Upper lobe of right lung (tissue), 1 donor: Measurements from ENCODE around the gene RALA. TPM values are rescaled to one million over a fixed set of nuclear protein-coding genes. Genes with fewer than 3 reads are reported as not detected.

Experiments used
- ATAC-seq: fragments of 200-7000 bp; cut with Tn5 transposase; one replicate; pipeline ENCODE4 v1.9.1; 2020; ENCODE audit warnings: mild to moderate bottlenecking, moderate library complexity
- DNase-seq: peaks from one replicate; pipeline ENCODE4 v3.0.0-alpha.2; 2020
- H3K27ac ChIP-seq: fragments of 200-600 bp; one replicate; pipeline ENCODE4 v1.8.0; 2022
- H3K27me3 ChIP-seq: fragments of 200-600 bp; one replicate; pipeline ENCODE4 v1.8.0; 2022; ENCODE audit warnings: mild to moderate bottlenecking
- H3K36me3 ChIP-seq: fragments of 200-600 bp; one replicate; pipeline ENCODE4 v1.8.0; 2022
- H3K4me1 ChIP-seq: fragments of 200-600 bp; one replicate; pipeline ENCODE4 v1.8.0; 2022
- H3K4me3 ChIP-seq: fragments of 200-600 bp; one replicate; pipeline ENCODE4 v1.8.0; 2022; ENCODE audit warnings: mild to moderate bottlenecking
- H3K9me3 ChIP-seq: fragments of 200-600 bp; one replicate; pipeline ENCODE4 v1.8.0; 2022
- intact Hi-C: fragments of 100-400 bp; cut with DNase I; formaldehyde crosslinking; loops from one replicate; pipeline ENCODE4 v1.11.0; 2022
- total RNA-seq: library from RNA; stranded (reverse); fragmentation: NEBNext Ultra II Directional; extraction: Animal tissue kit (Norgen Biotek cat#: 25700); gene quantifications from one replicate; pipeline ENCODE4 v1.2.1, GENCODE V29; 2021
- TF ChIP-seq, protein P1 (sequence below): fragments of 200-600 bp; IDR thresholded peaks from one replicate; pipeline ENCODE4 v1.8.0; 2022; ENCODE audit warnings: antibody characterized with exemption
- donor health status: DM: no; HTN: yes; CAD: no; lungs with severe emphysema.

Gene RALA
- total RNA-seq, 1 donor from 2014 or later: 53.4 TPM

DNA sequence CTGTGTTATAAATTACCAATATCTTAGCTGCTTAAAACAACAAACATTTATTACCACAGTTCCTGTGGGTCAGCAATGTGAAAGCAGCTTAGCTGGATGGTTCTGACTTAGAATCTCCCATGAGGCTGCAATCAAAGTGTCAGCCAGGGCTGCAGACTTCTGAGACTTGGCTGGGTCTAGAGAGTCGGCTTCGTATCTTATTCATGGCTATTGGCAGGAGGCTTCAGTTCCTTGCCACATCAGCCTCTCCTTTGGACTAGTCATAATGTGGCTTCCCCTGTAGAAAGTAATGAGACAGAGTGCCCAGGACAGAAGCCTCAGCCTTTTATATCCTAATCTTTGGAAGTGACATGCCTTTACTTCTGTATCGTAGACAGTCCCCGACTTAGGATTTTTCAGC, 27.3 kb downstream of the RALA start:
- intact Hi-C loops: no loop called here
- no peak overlapping the region for H3K27ac ChIP-seq
- TF ChIP-seq, protein P1, sequence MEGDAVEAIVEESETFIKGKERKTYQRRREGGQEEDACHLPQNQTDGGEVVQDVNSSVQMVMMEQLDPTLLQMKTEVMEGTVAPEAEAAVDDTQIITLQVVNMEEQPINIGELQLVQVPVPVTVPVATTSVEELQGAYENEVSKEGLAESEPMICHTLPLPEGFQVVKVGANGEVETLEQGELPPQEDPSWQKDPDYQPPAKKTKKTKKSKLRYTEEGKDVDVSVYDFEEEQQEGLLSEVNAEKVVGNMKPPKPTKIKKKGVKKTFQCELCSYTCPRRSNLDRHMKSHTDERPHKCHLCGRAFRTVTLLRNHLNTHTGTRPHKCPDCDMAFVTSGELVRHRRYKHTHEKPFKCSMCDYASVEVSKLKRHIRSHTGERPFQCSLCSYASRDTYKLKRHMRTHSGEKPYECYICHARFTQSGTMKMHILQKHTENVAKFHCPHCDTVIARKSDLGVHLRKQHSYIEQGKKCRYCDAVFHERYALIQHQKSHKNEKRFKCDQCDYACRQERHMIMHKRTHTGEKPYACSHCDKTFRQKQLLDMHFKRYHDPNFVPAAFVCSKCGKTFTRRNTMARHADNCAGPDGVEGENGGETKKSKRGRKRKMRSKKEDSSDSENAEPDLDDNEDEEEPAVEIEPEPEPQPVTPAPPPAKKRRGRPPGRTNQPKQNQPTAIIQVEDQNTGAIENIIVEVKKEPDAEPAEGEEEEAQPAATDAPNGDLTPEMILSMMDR: no peak

DNA sequence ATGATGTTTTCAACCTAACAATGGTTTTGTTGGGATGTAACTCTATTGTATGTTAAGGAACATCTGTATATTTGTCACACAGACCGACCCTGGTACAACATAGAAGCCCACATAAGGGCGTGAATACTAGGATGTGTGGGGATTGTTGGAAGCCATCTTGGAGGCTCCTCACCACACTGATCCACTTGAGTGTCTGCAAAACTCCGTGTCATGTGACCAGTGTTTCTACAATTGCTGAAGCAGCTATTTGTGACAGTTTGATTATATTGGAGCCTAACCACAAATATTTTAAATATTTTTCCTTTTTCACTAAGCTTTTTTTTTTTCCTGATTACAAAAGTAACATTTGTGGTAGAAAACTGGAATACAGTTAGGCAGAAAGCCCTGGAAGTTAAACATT, 27.9 kb downstream of the RALA start:
- Histone ChIP-seq H3K27ac (no peak overlapping the region), H3K4me3 (no peak overlapping the region), H3K9me3 (no peaks in the 10 kb centered on the region), H3K36me3 (no peaks in the 10 kb centered on the region), H3K27me3 (no peaks in the 10 kb centered on the region), H3K4me1 (peaks cover 6% of the 10 kb centered on the region)
- DNase-seq (no peak), ATAC-seq (no peak)
- TF ChIP-seq, protein P1: no peak
- intact Hi-C loops: no loop called here

More for the DNA sequence above, 27.3 kb downstream of the RALA start:
- DNase-seq: no peak
- Histone ChIP-seq H3K9me3 (no peaks in the 10 kb centered on the region), H3K4me3 (no peak overlapping the region), H3K4me1 (peaks cover 11% of the 10 kb centered on the region), H3K27me3 (no peaks in the 10 kb centered on the region), H3K36me3 (no peaks in the 10 kb centered on the region)
- ATAC-seq: peak; percentile 41

DNA sequence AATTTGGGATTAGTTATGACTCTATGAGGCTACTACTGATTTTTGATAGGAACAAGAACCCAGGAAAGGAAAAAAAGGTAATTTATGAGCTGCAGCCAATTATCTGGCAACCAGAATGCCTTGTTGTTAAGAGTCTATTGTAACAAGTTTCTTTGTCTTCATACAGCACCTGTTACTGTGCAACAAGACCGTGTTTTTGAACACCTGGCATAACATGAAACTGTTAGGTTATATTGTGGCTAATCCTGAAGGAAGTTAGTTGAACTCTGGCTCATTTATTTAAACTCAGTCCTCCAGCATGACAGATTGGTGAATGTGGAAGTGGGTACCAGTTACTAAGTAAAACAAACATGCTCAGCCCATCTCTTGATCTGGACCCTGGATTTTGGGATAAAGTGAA, 33.0 kb downstream of the RALA start:
- H3K36me3 ChIP-seq: no peaks in the 10 kb centered on the region
- no peak for DNase-seq
- H3K4me3 ChIP-seq: no peak overlapping the region
- H3K4me1 ChIP-seq: no peaks in the 10 kb centered on the region
- H3K27ac ChIP-seq: no peak overlapping the region
- intact Hi-C loops: no loop called here
- TF ChIP-seq, protein P1: no peak
- H3K9me3 ChIP-seq: no peaks in the 10 kb centered on the region
- no peaks in the 10 kb centered on the region for H3K27me3 ChIP-seq
- no peak for ATAC-seq

DNA sequence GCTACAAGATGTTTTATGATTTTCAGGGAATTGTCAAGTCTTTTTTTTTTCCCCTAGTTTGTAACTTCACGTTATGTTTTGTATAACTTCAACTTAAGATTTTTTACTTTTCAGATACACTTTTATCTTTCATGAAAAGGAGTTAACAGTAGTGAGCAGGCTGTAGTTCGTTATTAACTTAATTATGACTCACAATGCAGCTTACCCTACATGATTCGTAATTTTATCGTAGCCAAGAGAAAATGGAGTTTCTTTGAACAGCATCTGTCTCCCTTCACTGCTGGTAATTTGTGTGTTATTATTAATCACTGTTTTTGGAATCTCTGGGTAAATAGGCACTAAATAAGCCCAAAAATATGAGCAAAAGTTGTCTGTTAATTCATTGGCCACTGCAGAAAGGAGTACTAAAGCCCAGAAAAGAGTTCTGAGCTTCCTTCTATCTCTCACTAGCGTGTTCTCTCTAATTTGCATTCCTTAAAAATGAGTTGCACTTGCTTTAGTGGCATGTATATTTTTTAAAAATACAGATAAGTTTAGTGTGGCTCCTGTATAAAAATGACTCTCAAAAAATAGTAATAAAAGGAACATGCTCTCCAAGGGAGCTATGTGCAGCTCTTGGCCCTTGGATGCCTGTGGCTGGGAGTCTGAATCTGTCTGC, 36.1 kb downstream of the RALA start:
- Histone ChIP-seq H3K9me3 (no peaks in the 10 kb centered on the region), H3K27ac (no peak overlapping the region), H3K4me1 (no peaks in the 10 kb centered on the region), H3K4me3 (no peak overlapping the region), H3K27me3 (no peaks in the 10 kb centered on the region), H3K36me3 (no peaks in the 10 kb centered on the region)
- TF ChIP-seq, protein P1: no peak
- no peak for ATAC-seq
- intact Hi-C loops: no loop called here
- no peak for DNase-seq

DNA sequence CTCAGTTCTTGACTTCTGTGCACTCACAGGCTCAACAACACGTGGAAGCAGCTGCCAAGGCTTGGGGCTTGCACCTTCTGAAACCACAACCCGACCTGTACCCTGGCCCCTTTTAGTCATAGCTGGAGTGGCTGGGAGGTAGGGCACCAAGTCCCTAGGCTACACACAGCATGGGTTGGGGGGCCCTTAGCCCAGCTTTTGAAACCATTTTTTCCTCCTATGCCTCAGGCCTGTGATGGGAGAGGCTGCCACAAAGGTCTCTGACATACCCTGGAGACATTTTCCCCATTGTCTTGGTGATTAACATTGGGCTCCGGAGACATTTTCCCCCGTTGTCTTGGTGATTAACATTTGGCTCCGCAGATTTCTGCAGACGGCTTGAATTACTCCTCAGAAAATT, 38.6 kb downstream of the RALA start:
- H3K9me3 ChIP-seq: no peaks in the 10 kb centered on the region

More for the DNA sequence above, 38.6 kb downstream of the RALA start:
- Histone ChIP-seq H3K27ac (no peak overlapping the region), H3K36me3 (no peaks in the 10 kb centered on the region), H3K27me3 (no peaks in the 10 kb centered on the region), H3K4me1 (peaks cover 3% of the 10 kb centered on the region), H3K4me3 (no peak overlapping the region)
- intact Hi-C loops: no loop called here
- no peak for DNase-seq
- ATAC-seq: no peak
- TF ChIP-seq, protein P1: no peak
